CD4-positive, alpha-beta T cell treated with Interleukin-17A for 4 hours (primary cell): ENCODE measurements around the gene TLE2.
A peak's percentile ranks its signal among the peaks of the same experiment; 100 is the strongest.
"Not testable (repeated sequence)": the region's sequence is repeated elsewhere in the genome, so short reads cannot be mapped to it uniquely, and the experiment has no call there.

ENCODE experiments used
- DNase-seq: peaks from one replicate; pipeline ENCODE4 v3.0.0-alpha.2; 2020; ENCODE audit warnings: mixed read lengths

Gene TLE2

DNA sequence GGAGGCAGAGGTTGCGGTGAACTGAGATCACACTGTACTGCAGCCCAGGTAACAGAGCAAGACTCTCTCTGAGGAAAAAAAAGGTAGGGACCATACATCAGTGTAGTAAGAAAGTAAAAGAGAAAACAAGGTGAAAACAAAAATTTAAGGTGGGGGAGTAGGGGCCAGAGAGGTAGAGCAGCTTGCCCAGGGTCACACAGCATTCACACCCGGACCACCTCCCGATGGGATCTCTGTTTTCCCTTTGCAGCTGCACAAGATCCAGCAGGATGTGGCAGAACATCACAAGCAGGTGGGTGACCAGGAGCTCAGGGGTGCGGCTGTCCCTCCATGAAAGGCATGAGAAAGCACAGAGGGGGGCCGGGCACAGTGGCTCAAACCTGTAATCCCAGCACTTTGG lies 47.2 kb downstream of the TLE2 start:
- DNase-seq: no peak

DNA sequence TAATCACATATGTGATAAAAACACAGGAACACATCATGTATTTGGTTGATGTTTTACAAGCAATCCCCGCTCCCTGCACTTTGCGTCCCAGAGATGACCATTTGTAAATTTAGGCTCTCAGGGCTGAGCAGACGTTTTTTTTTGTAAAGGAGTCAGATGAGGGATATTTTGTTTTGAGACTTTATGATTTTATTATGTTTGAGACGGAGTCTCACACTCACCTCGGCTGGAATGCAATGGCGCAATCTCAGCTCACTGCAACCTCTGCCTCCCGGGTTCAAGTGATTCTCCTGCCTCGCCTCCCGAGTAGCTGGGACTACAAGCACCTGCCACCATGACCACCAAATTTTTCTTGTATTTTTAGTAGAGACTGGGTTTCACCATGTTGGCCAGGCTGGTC lies 50.3 kb downstream of the TLE2 start:
- DNase-seq: no peak

DNA sequence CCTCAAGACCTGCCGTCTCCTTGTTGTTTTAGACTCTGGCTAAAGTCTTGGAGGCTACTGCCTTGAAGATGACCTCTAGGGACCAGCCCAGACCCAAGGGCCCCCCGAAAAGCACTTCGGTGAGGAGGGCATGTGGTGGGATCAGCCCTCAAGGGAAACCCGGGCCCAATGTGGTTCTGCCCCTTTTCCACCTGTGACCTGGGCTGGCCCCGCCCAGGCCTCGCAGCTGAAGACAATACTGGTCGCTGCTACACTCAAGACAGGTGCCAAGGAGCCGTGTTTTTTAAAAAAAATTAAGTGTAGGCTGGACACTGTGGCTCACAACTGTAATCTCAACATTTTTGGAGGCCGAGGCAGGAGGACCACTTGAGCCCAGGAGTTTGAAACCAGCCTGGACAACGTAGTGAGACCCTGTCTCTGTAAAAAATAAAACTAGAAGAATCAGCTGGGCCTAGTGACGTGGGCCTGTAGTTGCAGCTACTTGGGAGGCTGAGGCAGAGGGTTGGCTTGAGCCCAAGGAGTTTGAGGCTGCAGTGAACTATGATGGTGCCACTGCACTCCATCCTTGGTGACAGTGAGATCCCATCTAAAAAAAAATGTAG lies 50.8 kb downstream of the TLE2 start:
- DNase-seq: no peak

DNA sequence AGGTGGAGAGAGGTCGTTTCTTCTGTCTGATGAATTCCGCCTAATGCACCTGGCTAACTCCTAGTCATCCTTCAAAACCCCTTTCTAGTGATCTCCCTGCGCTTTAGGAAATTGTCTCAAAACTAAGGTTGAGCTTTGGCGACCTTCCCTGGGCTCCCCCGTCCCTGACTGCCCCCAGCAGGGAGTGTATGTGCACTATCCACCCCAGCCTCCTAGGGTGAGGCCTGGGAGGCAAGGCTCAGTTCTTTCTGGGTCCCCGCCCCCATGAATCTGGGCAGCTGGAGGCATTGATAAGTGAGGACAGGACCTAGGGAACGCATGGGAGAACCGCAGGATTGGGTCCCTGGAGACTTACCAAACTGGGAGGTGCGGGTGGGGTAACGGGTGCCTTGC lies 51.3 kb downstream of the TLE2 start:
- no peak for DNase-seq

DNA sequence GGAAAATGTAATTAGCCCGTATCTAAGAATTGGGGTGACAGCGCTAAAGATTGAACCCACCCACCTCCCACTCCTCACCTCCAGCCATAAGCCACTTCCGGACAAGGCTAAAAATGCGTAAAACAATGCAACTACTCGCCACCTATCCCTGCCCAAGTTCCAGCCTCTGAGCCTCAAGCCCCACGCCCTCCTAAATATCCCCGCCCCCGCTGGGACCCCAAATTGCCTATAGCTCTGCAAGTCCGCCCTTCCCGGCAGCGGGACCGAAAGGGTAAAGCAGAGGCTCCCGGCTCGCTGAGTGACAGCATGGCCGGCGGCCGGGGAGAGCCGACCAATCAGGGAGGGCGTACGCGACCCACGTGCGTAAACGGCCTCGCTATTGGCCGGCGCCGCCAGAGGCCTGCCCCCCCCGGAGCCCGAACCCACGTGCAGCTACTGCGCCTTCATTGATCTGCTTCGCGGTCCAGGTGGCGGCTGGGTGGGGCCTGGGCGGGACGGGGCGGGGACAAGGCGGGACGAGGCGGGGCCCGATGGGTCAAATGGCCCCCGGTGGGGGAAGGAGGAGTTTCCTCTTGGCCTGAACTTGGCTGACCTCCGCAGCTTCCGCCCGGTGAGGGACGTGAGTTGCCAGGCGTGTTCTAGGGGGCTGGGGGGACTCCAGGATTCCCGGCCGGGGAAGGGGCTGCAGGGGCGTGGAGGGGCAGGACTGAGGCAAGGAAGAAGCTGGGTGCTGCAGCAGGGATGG lies 51.9 kb downstream of the TLE2 start, which contains the start of gene TLE6:
Gene TLE6 (plus strand): TSS at position 564 of the 745 bp plus-strand sequence. CDS start 670 bp downstream, outside the sequence.
- DNase-seq: peak; percentile 94

DNA sequence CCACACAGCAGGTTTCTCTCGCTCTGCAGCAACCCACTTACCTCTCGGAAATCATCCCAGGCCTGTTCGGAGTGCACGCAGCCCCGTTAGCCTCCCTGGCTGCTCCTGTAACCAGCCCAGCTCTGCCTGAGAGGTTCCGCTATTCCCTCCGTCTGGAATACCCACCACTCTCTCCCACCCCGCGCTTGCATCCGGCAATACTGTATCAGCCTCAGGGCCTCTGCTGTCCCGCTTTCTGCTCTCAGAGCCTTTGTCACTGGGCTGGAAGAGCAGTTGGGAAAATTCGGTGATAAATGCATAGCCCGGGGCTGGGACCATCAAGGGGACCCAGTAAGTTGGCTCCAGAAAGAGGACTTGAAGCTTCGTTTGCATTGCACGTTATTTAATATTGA lies 52.5 kb downstream of the TLE2 start:
- peak; percentile 4 for DNase-seq

DNA sequence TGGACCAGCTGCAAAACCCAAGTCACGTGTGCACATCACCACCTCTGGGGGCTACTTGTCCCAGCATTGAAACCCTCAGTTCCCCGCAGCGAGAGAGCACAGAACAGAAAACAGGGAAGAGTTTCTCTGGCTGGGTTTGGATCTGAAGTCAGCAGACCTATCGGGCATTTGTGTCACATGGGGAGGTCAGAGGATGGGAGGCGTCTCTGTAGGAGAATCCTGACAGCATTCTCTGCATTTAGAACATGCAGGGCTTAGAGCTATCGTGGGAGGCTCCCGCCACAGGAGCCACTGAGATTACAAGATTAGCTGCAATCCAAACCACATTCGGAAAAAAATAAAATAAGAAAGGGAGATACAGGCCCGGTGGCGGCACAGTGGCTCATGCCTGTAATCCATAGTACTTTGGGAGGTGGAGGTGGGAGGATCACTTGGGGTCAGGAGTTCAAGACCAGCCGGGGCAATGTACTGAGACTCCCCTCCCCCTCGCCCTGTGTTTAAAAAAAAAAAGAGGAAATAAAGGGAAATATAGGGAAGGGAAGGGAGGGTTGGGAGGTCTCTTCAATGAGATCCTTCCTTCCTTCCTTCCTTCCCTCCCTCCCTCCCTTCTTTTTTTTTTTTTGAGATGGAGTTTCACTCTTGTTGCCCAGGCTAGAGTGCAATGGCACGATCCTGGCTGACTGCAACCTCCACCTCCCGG lies 54.6 kb downstream of the TLE2 start:
- DNase-seq: no peak

DNA sequence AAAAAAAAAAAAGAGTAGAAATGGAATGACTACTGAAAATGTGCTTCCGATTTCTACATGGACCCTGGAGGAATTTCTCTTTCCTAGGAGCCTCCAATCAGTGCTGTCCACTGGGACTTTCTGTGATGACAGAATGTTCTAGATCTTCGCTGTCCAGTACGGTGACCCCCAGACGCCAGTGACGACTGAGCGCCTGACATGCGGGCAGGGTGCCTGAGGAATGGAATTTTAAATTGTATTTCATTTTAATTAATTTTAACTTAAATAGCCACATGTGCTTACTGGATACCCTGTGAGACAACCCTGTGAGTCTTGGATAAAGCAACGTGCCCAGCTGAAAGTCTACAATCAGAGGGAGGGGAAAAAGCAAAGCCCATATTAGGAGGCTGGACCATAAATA lies 55.9 kb downstream of the TLE2 start:
- no peak for DNase-seq

DNA sequence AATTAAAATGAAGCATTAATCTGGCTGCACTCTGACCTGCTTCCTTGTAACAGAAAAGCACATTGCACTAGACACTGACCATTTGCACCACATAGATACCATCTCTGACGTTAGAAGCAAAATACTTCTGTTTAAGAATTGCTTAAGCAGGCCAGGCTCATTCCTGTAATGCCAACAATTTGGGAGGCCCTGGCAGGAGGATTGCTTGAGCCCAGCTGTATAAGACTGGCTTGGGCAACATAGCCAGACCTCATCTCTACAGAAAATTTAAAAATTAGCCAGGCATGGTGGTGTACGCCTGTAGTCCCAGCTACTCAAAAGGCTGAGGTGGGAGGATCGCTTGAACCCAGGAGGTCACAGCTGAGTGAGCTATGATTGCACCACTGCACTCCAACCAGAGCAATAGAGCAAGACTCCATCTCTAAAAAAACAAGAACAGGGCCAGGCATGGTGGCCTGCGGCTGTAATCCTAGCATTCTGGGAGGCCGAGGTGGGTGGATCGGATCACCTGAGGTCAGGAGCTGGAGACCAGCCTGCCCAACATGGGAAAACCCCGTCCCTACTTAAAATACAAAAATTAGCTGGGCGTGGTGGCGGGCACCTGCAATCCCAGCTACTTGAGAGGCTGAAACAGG lies 58.8 kb downstream of the TLE2 start:
- no peak for DNase-seq

DNA sequence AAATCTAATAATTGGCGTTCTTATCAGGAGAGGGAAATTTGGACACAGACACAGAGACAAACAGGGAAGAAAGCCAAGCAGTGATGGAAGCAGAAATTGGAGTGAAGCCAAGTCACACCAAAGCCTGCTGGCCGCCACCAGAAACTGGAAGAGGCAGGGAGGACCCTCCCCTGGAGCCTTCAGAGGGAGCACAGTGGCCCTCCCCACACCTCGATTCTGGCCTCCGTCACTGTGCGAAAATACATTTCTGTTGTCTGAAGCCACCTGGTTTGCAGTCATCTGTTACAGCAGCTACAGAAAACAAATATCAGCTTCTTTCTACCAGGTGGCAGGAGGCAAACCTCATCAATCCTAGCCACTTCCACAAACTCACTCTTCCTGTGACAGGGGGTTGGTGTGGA lies 60.0 kb downstream of the TLE2 start:
- no peak for DNase-seq

DNA sequence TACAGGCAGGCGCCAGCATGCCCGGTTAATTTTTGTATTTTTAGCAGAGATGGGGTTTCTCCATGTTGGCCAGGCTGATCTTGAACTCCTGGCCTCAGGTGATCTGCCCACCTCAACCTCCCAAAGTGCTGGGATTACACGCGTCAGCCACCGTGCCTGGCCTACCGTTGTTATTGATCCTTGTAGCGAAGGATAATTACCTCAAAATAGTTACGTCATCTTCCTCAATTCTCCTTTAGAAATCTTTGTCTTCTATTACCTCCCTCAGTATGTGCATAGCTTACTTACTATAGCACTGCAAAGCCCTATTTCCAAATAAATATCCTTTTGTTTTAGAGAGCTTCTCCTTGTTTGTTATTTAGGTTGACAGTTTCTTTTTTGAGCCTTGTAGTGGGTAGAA lies 61.1 kb downstream of the TLE2 start:
- DNase-seq: no peak

DNA sequence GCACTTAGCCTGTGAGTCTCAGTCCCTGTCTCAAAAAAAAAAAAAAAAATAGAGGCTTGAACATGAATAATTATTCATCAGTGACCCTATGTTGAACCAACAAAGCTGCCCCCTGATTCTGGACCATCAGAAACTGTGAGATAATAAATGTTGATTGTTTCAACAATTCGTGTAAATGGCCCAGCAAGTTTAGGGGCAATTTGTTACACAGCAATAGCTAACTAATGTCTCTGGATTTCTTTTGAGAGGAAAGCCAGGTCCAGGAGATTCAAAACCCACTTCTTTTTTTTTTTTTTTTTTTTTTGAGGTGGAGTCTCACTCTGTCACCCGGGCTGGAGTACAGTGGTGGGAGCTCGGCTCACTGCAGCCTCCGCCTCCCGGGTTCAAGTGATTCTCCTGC lies 64.2 kb downstream of the TLE2 start:
- DNase-seq: no peak

DNA sequence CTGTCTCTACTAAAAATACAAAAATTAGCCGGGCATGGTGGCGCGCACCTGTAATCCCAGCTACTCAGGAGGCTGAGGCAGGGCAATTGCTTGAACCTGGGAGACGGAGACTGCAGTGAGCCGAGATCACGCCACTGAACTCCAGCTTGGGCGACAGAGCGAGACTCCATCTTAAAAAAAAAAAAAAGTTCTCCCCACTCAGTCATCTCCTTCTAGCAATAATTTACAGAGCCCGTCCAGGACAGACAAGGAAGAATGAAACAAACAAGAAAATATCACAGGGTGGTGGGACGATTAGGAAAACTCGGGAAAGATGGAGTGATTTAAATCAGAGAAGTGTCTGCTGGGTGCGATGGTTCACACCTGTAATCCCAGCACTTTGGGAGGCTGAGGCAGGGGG lies 65.4 kb downstream of the TLE2 start:
- DNase-seq: not testable (repeated sequence)

DNA sequence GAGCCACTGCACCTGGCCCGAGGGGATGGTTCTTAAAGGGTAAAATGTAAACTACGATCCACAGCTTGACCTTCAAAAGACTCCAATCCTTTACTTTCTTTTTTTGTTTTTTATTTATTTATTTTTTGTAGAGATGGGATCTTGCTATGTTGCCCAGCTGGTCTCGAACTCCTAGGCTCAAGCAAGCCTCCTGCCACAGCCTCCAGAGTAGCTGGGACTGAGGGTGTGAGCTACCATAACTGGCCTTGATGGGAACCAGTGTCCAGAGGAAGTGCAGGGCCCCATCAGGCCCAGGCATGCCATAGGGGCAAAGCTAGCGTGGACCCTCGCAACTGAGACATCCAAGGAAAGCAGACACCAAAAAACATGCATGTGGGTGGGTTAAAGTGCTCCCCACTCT lies 66.0 kb downstream of the TLE2 start:
- DNase-seq: no peak

DNA sequence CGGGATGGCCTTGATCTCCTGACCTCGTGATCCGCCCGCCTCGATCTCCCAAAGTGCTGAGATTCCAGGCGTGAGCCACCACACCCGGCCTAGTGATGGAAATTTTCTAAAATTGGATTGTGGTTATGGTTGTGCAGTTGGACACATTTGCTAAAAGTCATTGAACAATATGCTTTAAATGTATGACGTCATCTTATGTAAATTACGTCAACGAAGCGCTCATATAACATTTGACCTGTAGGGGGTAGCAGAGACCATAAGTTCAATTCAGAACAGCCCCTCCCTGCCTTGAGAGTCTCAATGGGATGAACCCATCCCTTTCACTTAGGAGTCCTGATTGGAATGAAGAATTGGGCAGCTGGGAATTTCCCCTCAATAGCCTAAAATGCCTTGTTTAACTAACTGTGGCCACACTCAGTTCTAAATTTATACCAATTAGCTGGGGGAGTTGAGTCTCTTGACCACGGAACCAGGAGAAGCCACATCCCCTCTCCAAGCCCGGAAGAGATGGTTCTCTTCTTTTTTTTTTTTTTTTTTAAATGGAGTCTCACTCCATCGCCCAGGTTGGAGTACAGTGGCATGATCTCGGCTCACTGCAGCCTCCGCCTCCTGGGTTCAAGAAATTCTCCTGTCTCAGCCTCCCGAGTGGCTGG lies 66.9 kb downstream of the TLE2 start:
- DNase-seq: peak; percentile 59

DNA sequence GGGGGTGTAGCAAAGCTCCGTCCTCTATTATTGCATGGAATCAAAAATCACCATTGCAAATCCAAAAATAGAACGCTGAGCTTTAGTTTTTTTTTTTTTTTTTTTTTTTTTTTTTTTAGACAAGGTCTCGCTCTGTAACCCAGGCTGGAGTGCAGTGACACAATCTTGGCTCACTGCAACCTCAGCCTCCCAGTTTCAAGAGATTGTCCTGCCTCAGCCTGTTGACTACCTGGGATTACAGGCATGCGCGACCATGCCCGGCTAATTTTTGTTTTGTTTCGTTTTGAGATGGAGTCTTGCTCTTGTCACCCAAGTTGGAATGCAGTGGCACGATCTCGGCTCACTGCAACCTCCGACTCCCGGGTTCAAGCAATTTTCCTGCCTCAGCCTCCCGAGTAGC lies 69.0 kb downstream of the TLE2 start:
- DNase-seq: no peak

DNA sequence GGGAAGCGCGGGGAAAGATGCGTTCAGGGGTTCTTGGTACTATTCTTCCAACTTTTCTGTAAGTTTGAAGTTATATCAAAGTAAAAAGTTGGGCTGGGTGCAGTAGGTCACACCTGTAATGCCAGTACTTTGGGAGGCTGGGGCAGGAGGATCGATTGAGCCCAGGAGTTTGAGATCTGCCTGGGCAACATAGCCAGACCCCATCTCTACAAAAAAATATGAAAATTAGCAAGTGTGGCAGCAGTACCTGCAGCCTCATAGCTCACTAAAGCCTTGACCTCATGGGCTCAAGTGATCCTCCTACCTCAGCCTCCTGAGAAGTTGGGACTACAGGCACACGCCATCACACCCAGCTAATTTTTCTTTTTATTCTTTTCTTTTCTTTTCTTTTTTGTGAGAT lies 71.9 kb downstream of the TLE2 start:
- DNase-seq: no peak

DNA sequence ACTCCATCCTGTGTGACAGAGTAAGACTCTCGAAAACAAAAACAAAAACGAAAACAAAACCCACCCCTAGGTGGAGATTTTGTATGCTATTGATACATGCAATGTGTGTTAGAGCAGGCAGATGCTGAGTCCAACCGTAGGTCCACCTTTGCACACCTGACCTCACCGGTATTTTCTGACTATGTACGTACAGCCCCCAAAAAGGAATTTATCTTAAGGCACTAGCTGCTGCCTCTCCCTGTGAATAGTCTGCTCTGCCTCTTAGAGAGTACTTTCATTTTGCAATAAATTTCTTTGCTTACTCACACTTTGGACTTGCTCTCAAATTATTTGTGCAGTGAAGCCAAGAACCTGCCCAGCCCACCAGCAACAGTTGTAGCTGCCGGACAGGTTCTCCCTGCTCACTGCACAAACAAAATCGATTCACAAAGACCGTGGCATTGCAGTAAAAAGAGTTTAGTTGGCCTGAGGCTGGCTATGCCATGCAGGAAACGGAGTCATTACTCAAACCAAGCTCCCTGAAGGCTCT lies 76.1 kb downstream of the TLE2 start:
- DNase-seq: no peak

DNA sequence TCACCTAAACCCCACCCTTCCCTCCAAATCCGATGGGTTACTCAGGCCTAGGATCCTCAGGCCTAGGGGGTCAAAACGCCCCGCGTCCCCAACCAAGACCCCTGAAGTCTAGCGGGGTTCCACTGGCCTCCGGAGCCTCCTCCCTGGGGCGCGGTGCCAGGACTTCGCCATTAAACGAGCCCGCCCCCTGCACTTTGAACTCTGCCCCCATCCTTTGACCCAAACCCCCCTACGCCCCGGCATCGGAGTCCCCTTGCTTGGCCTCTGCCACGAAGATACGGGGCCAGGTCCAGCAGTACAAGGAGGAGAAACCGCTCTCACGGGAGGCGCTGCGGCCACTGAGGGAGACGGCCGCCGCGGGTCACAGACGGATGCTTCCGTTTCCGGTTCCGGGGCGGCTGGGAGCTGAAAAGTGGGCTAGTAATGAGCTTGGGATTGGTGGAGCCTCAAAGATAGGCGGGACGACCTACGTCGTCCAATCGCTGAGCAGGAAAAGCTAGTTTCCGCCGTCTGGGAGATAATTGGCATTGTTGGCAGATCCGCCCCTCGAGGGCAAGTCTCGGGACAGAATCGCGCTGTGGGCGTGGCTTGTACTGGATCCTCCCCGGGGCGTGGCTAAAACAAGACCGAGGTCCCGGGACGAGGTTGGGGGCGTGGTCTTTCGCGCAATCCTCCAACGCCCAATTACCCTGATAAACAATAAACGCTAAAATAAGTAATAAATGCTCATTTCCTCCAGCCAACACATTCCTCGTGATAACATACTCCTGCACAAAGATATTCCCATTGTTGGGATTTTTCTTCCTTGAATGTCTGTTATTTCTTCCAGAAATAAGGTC lies 78.6 kb downstream of the TLE2 start:
- DNase-seq: peak; percentile 100

DNA sequence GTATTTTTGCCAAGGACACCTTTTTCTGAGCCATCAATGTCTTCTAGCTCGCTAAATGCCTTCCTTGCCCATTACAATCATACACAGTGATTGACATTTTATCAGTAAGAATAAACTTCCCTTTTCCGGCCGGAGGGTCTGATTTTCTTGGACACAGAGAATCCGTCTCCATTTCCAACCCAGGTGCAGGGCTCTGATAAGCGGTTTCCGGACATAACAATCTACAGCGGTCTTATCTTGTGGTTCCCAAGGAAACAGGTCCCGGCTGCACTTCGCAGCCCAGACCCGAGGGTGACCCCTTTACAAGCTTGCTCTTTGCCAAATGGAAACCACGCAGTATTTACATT lies 79.2 kb downstream of the TLE2 start:
- DNase-seq: no peak
